NCI-H226 (cell line): Measurements from ENCODE around the gene HOXC12.

ENCODE experiments used
- DNase-seq: peaks from one replicate; pipeline ENCODE4 v3.0.0-alpha.2; 2015

HOXC12 gene

DNA sequence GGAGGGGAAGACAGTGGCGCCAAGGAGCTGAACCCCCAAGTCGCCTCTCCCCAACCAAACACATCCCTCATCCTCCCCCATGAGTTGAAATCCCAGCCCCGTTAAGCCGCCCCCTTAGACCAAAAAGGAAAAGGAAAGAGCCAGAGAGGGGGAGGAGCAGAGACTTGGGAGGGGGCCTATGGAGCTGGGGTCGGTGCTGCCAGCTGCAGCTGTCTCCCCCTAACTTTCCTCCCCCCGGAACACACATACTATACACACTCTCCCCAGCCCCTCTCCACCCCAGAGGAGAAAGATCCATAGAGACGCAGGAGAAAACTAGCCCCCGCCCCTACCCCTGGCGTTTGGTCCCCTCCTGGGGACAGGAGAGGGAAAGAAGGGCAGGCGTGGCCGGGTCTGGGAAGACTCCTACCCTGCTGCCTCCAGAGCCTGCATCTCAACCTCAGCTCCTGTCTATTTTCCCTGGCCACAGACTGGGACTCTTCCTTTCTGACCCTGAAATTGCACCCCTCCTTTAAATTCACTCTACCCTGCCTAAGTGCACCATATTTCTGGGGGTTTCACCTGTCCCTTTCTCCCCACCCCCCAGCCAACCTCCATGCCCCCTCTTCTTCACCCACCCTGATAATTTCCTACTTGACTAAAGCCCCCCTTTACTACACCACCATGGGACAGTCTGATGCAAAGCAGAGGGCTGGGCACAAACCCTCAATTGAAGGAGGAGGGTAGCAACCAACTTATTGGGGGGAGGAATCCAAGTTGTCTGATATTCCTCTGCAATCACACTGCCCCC, 43.6 kb downstream of the HOXC12 start:
- DNase-seq = no peak

DNA sequence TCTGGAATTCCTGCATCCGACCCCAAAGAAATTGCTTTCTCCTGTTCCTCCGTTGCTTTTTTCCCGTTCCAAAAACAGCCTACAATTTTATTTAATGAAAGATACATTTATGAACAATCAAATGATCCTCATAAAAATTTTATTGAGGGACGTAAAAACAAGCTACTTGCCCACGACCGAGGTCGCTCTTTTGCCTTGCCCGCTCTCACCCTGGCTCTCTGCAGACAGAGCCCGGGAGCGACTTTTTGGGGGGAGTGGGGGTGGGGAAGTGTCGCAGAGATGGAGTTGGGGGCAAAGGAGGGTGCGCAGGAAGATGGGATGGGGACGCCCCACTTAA, 44.2 kb downstream of the HOXC12 start:
- no peak for DNase-seq

DNA sequence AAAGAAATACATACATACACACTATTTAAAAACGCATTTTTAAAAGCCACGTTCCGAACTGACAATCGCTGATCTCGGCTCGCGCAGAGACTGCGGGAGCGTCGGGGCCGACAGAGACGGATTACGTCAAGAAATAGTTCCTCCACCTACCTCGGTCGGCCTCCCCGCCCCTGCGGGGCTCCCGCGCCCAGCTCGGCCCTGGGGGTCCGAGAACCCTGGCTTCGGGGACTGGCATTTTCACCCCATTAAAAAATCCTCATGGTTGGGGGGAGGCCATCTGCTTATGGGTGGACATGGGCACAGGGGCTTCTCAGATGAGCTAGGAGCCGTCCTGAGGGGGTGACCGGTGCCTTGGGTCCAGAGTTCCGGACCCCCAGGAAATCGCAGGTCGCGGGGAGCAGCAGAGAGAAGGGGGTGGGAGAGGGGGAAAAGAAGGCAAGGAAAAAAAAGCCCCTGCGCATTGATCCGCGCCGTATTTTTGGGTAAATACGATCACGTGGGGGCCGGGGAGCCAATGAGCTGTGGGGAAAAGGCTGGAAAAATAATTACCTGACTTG, 44.9 kb downstream of the HOXC12 start:
- DNase-seq = peak; percentile 69

DNA sequence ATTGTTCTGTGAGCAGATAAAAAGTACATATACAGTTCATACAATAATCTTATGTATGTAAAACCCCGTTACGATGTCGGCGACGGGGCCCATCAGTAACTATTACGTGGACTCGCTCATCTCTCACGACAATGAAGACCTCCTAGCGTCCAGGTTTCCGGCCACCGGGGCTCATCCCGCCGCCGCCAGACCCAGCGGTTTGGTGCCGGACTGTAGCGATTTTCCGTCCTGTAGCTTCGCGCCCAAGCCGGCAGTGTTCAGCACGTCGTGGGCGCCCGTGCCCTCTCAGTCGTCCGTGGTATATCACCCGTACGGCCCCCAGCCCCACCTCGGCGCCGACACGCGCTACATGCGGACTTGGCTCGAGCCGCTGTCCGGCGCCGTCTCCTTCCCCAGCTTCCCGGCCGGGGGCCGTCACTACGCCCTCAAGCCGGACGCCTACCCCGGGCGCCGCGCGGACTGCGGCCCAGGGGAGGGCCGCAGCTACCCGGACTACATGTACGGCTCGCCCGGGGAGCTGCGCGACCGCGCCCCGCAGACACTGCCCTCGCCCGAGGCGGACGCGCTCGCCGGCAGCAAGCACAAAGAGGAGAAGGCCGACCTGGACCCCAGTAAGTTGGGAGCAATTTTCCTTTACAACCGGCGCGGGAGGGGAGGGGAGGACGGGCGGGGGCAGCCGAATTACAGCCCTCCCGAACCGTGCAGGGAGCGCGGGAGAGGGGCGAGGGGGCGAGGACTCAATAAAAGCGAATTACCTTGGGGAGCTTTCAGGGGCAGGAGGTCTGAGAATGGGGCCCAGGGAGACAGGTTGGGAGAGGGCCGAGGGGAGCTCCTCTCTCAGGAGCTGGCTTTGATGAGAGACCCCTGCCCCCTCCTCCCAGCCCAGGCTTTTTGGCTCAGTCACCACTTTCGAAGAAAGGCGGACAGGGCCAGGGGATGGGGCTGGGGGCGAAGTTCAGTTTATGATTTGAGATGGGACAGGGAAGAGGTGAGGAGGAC, 45.7 kb downstream of the HOXC12 start, which contains the start of gene HOXC9:
HOXC9 (plus strand) TSS at position 46 of the 999 bp plus-strand sequence; CDS start at position 74, 28 bp downstream.
- peak; percentile 11 for DNase-seq

DNA sequence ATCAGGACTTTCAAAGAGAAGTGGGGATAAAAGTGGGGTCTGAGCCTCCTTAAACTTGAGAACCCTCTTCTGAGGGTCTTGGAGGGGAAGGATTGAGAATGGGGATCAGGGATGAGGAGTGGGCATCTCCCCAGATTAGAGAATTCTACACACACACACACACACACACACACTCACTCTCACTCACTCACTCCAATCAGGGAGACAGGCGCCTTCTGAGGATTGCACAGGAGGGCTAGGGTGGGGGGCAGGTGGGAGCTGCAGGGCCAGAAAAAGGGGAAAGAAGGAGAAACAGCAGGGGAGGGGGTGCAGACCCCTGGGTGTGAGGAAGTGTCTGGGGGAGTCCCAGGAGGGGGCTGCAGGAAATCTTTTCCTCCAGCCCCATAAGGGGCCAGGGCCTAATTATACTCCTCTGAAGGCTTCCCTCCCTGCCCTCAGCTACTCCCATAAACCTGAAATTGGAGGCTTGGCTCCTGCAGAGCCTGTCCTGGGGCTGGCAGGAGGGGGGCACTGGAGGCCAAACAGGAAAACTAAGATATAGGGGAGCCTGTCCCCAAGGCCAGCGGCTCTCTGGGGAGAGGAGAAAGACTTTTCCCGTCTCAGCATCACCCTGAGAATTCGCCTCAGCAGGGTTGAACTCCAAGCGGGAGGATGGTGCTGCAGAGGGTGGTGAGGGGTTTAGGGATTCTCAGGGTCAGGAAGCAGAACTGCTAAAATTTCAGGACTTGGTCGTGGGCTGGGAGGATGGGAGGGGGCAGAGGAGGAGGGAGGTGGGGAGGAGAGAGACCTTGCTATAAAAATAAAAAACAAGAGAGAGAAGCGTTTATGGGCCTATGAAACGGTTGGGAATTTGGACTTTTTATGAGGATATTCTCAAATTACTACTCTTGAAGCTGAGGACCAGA, 46.8 kb downstream of the HOXC12 start:
- no peak for DNase-seq

DNA sequence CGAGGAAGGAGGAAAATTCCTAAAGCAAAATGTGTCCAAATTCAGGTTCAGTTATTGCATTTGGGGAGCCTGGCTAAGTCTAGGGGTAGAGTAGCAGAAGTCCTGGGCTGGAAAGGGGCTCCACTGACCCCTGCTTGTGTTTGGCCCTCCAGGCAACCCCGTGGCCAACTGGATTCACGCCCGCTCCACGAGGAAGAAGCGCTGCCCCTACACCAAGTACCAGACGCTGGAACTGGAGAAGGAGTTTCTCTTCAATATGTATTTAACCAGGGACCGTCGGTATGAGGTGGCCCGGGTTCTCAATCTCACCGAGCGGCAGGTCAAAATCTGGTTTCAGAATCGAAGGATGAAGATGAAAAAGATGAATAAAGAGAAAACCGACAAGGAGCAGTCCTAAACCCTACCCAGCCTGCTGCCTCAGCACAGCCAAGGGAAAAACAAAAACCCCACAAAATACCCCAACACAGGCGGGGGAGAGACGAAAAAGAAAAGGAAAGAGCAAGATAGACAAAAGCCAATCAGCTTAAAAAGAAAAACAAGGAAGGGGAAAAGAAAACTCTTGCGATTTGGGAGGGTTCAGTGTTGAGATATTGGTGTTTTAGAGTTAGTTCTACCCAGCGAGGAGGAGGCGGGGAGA, 47.7 kb downstream of the HOXC12 start:
- no peak for DNase-seq

DNA sequence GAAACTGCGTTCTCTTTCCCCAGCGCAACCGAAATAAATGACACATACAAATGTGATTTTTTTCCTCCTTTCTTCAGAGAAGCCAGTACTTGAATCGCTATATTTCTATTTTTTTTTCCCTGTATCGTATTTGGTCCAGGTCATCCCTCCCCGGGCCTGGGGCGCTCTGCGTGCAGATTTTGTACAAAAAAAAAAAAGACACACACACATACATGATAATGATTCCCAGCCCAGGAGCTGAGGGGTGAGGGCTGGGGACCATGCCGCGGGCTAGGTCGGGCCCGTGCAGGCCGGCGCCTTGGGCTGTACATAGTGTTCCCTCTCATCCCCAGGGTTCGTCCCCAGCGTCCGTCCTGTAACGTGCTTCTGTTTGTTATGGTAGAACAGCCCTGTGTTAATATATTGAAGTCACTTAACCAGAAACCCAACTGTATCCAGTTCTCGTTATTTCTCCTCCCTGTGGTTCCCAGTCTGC, 48.2 kb downstream of the HOXC12 start:
- no peak for DNase-seq

DNA sequence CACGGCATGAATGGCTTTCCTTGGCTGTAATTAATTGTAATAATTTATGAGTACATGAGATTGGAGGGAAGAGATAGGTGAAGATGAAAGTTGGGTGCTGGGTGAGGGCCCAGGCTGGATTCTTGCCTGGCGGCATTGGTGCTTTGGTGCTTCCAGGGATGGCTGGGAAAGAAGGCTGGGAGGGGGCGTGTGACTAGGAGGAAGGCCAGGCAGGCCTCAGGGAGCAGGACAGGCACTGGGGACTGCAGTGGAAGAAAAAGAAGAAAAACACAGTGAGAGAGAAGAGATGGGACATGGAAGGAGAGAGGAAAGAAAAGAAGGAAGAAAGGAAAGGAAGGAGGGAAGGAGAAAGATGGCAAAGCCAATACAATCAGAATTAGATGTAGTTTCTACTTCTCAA, 48.9 kb downstream of the HOXC12 start:
- DNase-seq = no peak

DNA sequence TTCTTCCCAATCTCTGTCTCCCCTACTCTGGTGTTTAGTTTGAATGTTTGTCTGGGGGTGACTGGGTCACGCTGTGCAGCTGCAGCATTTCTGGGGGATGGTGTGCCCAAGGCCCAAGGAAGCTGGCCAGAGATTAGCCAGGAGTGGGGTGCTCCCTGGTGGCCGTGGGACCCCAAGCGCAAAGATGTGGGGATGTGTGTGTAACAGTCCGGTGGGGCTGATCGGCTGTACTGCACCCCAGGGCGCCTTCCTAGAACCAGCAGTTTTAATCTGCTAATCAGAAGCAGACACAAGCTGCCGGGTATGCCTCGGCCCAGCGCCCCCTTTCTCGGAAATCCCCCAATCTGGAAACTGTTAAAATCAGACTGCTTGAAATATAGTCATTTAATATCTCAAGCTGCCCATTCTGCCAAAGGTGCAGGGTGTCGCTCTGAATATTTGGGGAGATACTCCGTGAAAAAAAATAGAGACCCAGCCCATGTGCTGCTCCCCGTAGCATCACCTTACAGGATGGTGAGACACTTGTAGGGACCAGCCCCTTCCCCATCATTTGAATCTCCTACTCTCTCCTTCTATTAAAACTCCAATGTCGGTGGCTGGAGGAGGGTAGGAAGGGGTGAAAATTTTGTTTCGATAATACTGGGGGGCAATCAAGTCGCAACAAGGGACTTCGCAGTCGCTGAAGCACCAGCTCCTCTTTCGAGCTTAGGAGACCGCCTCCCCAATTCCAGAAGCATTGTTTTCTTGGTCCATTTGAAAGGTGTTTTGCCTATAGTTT, 49.5 kb downstream of the HOXC12 start:
- DNase-seq = no peak

DNA sequence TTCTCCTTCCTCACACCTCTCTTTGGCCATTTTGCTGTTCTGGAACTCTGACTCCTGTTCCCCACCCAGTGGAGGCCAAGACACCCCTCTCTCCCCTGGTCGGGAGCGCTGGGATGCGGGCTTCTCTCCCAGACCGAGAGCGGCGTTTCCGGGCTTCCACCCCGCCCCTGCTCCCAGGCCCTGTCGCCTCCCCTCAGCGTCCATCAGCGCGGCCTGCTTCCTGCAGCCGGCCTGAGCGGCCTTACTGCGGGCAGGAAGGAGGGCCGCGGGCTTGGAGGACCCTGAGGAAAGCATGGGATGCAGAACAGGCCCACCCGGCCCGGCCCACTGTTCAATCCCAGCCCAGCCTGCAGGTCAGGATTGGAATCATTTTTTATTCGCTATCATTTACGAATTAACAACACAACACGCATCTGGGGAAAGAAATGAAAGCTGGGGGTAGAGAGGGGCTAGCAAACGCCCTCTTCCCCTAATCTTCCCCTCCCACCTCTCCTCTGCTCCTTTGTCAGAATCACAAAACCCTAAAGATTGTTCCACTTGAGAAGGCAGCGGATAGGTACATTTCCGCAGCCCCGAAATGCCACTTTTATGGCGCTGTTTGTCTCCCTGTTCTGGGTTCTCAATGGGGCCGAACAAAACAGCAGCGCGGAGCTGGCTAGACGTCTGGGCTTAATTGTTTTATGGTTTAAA, 50.3 kb downstream of the HOXC12 start:
- no peak for DNase-seq

DNA sequence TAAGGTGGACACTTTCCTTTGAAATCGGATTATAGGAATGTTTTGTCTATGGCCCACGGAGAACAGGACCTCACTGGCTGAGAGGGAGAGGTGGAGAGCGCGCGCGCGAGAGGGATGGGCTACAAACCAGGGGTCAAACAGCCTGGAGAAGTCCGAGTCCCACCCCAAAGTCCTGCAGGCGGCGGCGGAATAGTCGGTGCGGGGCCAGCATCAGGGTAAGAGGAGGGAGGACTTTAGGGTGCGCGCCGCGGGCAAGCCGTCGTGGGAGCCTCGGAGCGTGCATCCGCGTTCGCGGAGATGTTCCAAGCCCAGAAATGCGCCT, 50.8 kb downstream of the HOXC12 start:
- DNase-seq = no peak

DNA sequence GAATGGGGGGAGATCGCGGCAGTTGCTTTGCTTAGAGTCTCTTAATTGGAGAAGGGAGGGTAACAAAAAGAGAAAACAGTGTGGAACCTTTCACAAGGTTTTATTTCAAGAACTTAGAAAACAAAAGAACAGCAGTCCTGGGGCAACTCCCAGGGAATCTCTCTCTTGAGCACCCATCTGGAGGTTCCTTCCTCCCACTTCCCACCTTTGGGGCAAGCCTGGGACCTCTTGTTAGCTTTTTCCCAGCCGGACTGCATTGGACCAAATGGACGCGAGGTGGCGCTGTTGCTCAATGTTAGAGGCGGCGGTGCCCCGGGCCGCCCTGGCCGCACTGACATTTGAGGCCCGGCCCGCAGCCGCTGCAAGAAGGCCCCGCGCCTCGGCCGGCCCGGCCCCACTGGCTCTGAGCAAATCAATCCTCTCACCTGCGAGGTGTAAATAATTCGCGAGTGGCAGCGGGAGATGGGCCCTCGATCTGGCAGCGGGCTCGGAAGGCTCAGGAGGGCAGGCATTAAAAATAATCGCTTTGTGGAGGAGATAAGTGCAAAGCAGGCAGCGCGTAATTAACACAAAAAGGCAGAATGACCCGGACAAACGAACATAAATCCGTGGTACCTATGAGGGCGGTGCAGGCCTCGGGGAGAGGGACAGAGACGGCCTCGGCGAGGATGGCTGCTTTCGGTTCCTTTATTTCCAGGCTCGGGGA, 51.3 kb downstream of the HOXC12 start:
- DNase-seq = peak; percentile 72

DNA sequence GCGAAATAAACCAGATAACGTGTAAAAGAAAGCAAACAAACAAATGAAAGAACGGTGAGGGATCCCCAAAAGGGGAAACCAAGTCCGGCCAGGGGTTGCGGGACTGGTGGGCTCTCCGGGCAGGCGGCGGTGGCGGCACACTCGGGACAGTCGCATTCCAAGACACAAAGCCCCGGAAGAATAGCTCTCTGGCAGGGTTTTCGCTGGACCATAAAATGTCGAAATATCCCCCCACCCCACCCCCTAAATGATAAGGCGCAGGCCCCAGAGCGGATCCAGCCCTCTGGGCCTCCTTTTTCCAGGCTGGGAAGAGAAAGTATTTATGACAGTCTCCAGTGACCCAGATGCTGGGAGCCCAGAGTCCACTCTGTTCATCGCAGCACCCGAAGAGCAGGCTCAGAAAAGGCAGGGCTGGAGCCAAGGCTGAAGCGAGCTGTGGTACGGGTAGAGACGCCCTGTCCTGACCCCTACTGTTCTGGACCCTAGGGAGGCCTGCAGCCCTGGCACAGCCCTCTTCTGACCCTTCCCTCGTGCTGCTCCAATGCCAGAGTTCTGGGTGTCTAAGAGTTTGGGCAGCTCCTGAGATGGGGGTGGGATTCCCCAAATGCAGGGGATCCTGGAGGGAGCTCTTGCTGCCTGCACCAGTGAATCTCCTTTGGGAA, 52.0 kb downstream of the HOXC12 start:
- no peak for DNase-seq

DNA sequence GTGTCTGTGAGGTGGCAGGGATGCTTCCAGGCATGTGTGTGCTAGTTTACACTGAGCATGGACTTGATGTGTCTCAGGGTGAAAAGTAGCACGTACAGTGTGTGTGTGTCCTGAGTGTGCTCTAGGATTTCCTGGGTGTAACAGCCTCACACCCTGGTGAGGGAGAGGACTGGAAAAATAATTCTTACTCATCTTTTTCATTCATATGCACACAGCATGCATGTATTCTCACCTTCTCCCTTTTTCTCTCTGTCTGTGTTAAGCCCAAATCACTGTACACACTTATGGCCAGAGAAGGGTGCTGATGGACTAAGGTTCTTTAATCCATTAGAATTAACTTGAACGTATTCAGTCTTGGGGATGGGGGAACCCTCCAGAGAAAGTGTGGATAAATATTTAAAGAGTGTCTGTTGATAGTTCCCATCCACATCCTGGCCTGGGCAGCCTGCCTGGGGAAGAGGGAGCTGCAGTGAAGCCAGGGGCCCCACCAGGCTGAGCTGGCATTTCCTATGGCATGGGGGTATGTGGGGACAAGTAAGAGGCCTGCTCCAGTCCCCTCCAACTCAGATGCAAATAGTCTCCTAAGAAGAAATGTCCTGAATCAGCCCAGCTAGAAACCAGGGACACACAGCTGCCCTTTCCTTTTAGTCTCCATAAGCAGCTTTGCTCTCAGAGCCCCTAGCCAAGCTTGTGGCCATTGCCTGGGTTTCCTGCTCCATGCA, 53.0 kb downstream of the HOXC12 start:
- DNase-seq = no peak

DNA sequence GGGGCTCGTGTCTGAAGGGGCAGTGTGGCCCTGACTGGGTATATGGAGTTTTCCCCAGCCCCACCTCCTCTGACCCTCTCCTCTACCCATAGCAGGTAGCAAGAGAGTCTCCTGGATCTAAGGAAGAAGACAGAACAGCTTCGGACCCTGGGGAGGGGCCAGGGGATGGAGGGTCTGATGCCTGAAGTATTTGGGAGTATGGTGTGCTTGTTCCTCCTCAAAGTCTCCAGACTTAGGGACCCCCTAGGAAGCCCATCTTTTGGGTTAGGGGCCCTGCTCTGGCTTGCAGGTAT, 53.5 kb downstream of the HOXC12 start:
- no peak for DNase-seq
